Activated T-cell treated with anti-CD3 and anti-CD28 coated beads for 24 hours (primary cell): ENCODE measurements around the gene ATP6V1F.

Experiments used
- DNase-seq: peaks from one replicate; pipeline ENCODE4 v3.0.0-alpha.2; 2020; ENCODE audit warnings: low read depth

The ATP6V1F gene

GRCh38 chr7:128884561-128885369, 22.1 kb downstream of the ATP6V1F start:
- DNase-seq: no peak

DNA sequence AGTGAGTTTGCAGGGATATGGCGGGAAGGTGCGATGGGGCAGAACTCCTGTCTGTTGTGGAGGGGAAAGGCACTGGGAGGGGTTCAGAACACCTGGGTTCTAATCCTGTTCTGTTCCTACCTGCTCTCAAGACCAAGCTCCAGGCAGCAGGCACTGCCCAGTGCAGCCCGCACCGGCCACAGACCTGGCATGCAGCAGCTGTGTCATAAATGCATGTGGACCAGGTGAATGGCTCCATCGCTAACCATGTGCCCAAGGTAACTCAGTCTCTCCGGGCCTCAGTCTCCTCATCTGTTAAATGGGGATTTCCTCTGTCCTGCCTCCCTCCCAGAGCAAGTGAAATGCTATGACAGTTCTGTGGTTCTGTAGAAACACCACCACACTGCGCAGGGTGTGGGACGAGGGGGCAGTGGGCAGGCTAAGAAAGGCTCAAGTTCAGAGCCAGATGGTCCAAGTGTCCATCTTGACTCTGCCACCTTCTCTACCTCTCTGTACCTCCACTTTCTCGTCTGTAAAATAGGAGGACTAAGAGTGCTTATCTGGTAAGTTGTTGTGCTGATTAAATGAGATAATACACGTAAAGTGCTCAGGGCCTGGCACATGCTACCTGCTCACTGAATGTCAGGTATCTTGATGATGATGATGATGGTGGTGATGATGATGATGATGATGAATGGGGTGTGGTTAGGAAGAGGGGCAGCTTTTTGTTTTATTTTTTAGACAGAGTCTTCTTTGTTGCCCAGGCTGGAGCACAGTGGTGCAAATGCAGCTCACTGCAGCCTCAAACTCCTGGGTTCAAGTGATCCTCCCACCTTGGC, 22.9 kb downstream of the ATP6V1F start:
- DNase-seq: no peak

- DNase-seq: no peak
Observed at GRCh38 chr7:128886391-128887168, 23.9 kb downstream of the ATP6V1F start.

DNA sequence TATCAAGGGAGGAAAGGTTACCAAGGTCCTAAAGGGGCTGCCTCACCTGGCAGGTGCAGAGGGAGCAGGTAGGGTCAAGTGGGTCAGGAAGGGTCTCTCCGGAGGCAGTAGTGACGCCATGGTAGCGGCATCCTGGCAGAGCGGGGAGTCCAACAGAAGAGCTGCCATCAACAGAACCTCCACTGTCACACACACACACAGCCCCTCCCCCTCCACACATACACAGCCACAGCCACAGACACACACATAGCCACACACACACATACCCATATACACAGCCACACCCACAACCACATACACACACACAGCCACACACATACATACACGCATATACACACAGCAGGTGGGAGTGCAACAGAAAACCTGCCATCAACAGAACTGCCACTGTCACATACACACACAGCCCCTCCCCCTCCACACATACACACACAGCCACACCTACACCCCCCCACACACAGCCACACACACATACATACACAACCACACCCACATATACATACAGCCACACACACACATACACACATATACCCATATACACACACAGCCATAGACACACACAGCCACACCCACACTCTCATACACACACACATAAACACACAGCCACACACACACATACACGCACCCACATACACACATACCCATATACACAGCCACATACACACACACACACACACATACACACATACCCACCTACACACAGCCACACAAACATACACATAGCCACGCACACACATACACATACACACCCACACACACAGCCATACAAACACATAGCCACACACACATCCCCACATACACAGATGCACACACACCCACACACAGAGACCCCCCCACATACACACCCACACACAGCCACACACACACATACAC, 24.7 kb downstream of the ATP6V1F start:
- no peak for DNase-seq

DNA sequence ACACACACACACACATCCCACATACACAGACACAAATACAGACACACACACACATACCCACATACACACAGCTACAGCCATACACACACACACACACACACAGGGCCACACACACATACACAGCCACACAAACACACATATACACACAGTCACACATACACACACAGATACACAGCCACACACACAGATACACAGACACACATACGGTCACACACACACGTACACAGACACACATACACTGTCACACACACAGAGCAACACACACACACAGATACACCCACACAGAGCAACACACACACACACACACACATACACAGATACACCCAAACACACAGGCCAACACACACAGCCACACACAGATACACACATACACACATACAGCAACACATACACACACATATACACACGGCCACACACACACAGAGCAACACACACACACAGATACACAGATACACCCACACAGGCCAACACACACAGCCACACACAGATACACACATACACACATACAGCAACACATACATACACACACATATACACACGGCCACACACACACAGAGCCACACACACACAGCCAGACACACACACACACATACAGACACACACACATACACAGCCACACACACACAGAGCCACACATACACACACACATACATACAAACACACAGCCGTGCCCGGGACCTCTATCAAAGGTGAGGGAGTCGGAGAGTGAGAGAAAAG, 25.5 kb downstream of the ATP6V1F start:
- no peak for DNase-seq

- DNase-seq: no peak
Observed at GRCh38 chr7:128888756-128889095, 26.1 kb downstream of the ATP6V1F start.

GRCh38 chr7:128889121-128889520, 26.5 kb downstream of the ATP6V1F start:
- DNase-seq: no peak

DNA sequence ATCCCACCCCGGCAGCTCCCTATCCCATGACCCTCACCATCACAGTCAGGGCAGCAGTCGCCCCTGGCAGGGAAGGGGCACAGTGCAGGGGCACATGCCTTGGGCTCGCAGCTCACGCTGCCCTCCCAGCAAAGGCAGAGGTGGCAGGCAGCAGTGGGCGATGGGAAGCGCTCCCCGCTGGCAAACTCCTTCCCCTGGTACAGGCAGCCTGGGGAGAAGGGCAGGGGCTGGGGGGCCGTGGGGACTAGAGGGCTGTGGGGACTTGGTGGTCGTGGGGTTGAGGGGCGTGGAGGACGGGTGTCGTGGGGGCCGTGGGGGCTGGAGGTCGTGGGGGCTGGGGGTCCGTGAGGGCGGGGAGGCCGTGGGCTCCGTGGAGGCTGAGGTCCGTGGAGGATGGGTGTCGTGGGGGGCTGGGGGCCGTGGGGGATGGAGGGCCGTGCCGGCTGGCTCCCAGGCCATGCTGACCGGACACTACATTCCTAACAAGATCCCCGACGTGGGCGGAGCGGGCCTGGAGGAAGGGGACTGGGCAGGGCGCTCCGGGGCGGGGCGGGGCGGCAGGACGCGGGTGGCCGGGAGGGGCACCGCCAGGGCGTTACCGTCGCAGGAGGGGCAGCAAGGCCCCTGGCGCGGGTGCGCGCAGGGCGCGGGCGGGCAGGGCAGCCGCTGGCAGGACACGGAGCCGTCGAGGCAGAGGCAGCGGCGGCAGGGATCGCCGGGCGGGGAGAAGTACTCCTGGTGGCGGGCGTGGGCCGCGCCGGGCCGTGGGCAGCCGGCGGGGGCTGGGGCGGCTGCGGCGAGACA, 27.9 kb downstream of the ATP6V1F start:
- no peak for DNase-seq

DNA sequence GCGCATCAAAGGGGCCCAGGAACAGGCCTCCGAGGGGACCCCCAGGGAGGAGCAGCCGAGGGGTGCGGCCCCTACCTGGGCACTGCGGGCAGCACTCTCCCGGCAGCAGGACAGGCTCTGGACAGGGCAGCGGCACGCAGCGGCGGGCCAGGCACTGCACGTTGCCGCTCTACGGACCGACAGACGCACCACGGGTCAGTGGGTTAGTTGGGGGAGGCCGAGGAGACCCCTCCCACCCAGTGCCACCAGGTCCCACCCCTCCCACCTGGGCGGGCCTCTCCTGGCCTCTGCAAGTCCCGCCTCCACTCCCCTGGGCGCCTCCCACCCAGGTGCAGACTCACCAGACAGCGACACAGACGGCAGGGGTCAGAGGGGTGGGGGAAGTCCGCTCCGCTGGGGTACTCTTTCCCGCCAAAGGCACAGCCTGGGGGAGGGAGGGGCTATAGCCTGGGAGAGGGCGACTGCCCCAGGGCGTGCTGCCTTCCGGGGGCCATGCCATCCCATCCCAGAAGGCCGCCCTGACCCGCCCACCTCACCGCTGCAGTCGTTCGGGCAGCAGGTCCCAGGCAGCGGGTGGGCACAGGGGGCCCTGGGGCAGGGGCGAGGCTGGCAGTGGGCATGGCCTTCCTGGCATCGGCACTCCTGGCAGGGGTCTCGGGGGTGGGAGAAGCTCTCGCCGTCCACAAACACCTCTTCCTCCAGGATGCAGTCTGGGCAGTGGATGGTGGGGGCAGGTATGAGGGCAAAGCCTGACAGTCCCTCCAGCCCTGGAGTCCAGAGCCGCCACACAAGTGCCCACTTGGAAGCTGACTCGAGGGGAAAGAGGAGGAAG, 28.7 kb downstream of the ATP6V1F start:
- DNase-seq: no peak

DNA sequence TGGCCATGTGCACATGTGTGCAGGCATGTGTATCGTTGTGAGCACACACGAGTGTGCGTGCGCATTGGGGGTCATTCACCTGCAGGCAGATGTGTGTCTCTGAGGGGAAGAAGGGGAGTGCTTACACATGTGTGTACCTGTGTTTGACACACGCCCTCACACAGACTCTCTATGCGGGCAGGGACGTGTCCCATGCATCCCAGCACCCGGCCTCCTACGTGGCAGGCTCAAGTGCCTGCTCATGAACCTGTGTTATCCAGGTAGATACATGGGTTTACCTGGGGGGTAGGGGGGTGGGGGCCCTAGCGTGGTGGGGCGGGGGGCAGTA, 29.2 kb downstream of the ATP6V1F start:
- DNase-seq: no peak

- DNase-seq: no peak
Observed at GRCh38 chr7:128892521-128893250, 30.0 kb downstream of the ATP6V1F start.

DNA sequence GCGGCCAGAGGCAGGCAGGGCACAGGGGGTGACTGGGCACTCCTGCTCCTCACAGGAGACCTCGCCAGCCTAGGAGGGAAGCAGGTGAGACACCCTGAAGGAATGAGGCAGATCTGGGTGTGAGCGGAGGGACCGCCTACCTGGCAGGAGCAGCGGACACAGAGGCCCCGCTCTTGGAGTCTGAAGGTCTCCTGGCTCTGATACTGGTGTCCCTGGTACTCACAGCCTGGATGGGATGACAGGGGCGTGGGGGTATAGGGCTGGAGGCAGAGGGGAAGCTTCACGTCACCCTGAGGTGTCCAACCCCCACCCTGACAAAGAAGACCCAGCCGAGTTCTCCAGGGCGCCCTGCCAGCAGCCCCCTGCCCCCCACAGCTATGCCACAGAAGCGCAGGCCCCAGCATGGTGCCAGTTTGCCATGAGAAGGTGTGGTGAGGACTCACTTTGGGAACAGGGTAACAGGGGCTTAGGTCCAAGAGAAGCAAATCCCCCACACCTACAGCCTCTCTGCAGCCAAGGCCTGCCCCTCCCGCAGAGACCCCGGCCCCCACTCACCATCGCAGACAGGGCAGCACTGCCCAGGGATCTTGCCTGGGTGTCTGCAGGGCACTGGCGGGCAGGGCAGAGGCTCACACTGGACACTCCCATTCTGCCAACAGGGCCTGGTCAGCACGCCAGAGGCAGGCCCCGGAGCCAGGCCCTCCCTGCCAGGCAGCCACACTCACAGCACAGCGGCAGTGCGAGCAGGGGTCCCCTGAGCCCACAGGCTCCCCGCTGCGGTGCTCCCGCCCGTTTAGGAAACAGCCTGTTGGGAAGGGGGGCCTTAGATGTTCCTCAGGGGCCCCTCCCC, 30.8 kb downstream of the ATP6V1F start:
- no peak for DNase-seq

GRCh38 chr7:128894101-128894440, 31.4 kb downstream of the ATP6V1F start:
- DNase-seq: no peak

DNA sequence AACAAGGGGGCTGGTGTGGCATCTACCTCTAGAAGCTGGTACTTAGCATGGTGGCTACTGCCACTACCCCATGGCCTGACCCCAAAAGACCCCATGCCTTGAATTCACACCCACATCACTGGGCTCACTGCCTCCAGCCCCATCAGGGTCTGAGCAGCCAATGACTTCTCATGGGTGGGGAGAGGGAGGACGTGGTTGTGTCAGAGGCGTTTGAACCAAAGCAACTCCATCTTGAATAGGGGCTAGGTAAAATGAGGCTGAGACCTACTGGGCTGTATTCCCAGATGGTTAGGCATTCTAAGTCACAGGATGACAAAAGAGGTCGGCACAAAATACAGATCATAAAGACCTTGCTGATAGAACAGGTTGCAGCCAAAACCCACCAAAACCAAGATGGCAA, 32.7 kb downstream of the ATP6V1F start:
- no peak for DNase-seq

DNA sequence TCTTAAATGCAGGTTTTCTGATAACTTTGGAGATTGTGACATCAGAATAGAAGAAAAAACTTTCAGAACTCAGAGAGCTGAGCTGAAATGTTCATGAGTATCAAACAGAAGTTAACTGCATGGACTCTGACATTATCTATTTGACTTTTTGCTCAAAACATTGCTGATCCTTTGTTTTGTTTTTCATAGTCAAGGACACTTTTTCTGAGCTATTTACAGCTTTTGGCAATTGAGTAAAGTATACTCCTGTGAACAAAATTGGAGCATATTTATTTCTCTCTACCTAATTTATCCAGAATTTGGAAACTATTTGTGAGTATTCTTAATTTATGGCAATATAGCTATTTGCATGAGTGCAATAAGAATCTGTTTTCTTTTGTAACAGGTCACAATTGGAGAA, 36.7 kb downstream of the ATP6V1F start:
- no peak for DNase-seq

DNA sequence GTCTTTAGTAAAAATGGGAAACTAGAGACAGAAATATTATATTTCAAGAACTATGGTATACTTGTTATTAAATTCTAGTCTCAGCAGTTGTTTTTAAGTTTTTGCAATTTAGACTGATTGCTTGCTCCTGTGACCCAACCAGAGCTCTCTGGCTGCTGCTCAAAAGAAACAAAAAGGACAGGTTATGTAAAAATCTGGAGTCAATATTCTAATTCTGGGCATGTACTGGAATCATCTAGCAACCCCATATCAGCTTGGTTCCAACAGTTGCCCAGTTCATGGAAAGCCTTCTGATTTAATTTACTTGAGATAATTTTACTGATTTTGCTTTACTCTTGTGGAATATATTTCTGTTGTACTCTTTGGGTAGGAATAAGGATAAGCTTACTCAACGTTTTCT, 37.6 kb downstream of the ATP6V1F start:
- DNase-seq: no peak

DNA sequence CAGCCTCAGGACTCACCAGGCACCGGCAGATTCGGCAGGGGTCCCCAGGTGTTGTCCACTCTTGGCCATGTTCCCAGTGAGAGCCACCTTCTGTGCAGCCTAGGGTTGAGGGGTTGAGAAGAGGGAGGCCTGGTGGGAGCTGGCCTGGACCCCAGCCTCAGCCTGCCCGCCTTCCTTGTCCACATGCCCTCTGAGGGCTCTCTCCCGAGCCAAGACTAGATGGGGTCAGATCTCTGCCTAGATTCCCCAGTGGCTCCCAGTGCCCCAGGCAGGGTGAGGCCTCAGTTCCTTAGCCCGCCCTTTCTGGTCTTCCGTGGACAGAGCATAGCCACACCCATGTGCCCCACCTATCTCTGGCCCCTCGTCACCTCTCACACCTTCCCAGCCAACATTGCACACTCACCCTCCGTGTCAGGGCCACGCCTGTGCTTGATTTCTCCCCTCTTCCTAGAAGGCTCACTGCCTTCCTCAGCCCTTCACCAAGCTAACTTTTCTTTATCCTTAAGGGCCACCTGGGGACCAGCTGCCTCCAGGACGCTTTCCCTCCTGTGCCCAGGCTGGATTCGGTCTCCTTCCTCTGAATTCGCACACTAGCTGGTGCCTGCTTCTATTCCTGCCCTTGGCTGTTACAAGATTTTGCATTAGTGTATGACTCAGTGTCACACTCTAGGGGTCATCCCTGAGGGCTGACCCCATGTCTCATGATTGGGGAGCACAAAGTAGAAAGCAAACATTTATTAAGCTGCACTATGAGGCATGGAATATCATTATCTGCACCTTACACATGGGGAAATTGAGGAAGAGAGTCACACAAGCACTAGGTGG, 40.3 kb downstream of the ATP6V1F start:
- DNase-seq: no peak
